AG09309 (cell line): ENCODE measurements around the gene KLK1.

Source experiments
- DNase-seq: peaks from one replicate; pipeline ENCODE4 v3.0.0-alpha.2; 2010; ENCODE audit warnings: low read depth
- H3K4me3 ChIP-seq: 2 replicates; pipeline ENCODE4 v1.5.1; 2011; ENCODE audit warnings: mild to moderate bottlenecking, low read depth, low read length, moderate library complexity; ENCODE audit not compliant: control insufficient read depth
- TF ChIP-seq, protein P1 (sequence below): IDR thresholded peaks from 2 replicates; pipeline ENCODE4 v1.5.1; 2011; ENCODE audit warnings: mild to moderate bottlenecking, low read depth, low read length, inconsistent platforms; ENCODE audit not compliant: insufficient read depth, control insufficient read depth; ENCODE audit errors: missing control alignments

KLK1 gene

DNA sequence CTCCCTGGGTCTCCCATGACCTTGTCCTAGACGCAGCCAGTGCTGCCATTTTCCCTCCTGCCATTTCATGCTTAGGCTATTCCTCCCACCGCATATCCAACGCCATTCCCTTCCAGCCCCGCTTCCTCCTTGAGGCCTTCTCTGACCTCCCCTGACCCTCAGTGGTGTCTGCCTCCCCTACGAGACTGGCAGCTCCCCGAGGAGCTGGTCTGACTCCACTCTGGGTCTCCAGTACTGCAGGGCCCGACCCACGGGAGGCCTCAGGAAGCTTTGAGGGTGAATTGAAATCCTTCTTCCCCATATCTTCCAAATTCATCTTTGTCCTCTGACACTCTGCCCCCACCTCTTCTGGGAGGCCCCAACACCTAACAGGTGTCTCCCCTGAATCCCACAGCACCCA lies 9.1 kb upstream of the KLK1 start:
- TF ChIP-seq, protein P1, sequence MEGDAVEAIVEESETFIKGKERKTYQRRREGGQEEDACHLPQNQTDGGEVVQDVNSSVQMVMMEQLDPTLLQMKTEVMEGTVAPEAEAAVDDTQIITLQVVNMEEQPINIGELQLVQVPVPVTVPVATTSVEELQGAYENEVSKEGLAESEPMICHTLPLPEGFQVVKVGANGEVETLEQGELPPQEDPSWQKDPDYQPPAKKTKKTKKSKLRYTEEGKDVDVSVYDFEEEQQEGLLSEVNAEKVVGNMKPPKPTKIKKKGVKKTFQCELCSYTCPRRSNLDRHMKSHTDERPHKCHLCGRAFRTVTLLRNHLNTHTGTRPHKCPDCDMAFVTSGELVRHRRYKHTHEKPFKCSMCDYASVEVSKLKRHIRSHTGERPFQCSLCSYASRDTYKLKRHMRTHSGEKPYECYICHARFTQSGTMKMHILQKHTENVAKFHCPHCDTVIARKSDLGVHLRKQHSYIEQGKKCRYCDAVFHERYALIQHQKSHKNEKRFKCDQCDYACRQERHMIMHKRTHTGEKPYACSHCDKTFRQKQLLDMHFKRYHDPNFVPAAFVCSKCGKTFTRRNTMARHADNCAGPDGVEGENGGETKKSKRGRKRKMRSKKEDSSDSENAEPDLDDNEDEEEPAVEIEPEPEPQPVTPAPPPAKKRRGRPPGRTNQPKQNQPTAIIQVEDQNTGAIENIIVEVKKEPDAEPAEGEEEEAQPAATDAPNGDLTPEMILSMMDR, result no peak
- no peak overlapping the region for H3K4me3 ChIP-seq
- DNase-seq, result no peak

DNA sequence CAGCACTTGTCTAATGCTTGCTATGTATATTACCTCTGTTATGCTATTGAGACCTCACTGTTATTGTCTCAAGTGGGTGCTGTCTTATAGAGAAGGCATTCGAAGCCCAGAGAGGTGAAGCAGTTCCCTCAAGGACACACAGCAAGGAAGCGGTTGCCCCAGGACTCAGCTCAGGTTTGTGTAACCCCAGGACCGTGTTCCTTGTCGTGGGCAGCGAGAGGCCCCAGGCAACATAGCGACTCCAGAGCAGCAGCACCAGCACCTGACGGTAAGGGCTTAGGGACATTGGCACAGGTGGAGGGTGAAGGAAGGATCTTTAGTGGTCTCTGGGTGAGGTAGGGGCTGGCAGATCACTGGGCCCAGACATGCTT lies 7.4 kb upstream of the KLK1 start:
- no peak overlapping the region for H3K4me3 ChIP-seq
- TF ChIP-seq, protein P1, result no peak
- DNase-seq, result no peak

GRCh38 chr19:50830266-50831025 lies 6.9 kb upstream of the KLK1 start:
- DNase-seq, result no peak
- TF ChIP-seq, protein P1, result no peak
- H3K4me3 ChIP-seq, result no peak overlapping the region

GRCh38 chr19:50829801-50830200 lies 6.2 kb upstream of the KLK1 start:
- H3K4me3 ChIP-seq, result no peak overlapping the region
- TF ChIP-seq, protein P1, result no peak
- DNase-seq, result no peak

DNA sequence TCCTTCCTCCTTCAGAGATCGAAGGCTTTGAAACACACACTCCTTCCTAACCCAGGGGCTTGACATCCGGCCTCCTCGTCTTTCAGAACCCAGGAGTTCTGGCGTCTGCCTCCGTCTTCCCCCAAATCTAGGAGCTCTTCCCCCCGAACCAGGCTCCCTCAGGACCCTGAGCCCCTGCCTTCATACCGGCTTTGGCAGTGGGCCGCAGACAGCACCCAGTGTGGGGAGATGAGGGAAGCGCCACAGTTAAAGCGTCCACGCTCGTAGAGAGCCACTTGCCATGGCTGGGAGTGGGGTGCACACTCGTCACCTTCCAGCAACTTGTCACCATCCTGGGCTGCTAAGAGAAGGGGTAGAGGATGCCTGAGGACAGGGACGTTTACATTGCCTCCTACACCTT lies 3.9 kb upstream of the KLK1 start:
- DNase-seq, result no peak
- TF ChIP-seq, protein P1, result no peak

GRCh38 chr19:50826492-50827240 lies 3.1 kb upstream of the KLK1 start:
- TF ChIP-seq, protein P1, result no peak
- H3K4me3 ChIP-seq, result no peak overlapping the region
- no peak for DNase-seq

More for the DNA sequence above, 3.9 kb upstream of the KLK1 start:
- no peak overlapping the region for H3K4me3 ChIP-seq
